HEK293 (cell line): ENCODE data around the gene CDK14.

ENCODE experiments used
- CTCF ChIA-PET: fragments of 350-600 bp; formaldehyde crosslinking; extraction: SDS; loops from one replicate; lab custom pipeline; 2021; ENCODE audit warnings: antibody characterized with exemption; lab: Yijun Ruan, JAX
- POLR2A ChIA-PET: fragments of 300-600 bp; formaldehyde crosslinking; extraction: SDS; loops from one replicate; lab custom pipeline; 2020; ENCODE audit warnings: antibody characterized with exemption, inconsistent platforms; lab: Yijun Ruan, JAX
- H3K27ac ChIP-seq: fragments of 200-500 bp; sonication (Bioruptor generic); 2 replicates; pipeline ENCODE4 v1.5.1; 2014; ENCODE audit warnings: low read depth, low read length, control low read depth, inconsistent platforms; ENCODE audit errors: extremely low read depth
- H3K36me3 ChIP-seq, 2 experiments: fragments of 200-500 bp in 1 of 2; sonication (Bioruptor generic) in 1 of 2; 1 replicate in 1 of 2; 2 replicates in 1 of 2; pipeline ENCODE4 v1.5.1; 2014 to 2017; ENCODE audit warnings: inconsistent platforms in 2 of 2, low read length in 2 of 2; ENCODE audit not compliant: control insufficient read depth in 2 of 2, insufficient read depth in 1 of 2
- H3K4me1 ChIP-seq: fragments of 200-500 bp; sonication (Bioruptor generic); 2 replicates; pipeline ENCODE4 v1.5.1; 2014; ENCODE audit warnings: mild to moderate bottlenecking, low read length, inconsistent platforms; ENCODE audit not compliant: control insufficient read depth, insufficient read depth
- H3K4me3 ChIP-seq: 2 replicates; pipeline ENCODE4 v1.5.1; 2011; ENCODE audit warnings: low read depth, mild to moderate bottlenecking, control low read depth, low read length, moderate library complexity
- H3K9me3 ChIP-seq: fragments of 200-500 bp; sonication (Bioruptor generic); 2 replicates; pipeline ENCODE4 v1.5.1; 2014; ENCODE audit warnings: low read depth, low read length, inconsistent platforms; ENCODE audit not compliant: control insufficient read depth, insufficient read depth
- CTCF ChIP-seq: fragments of 450-650 bp; formaldehyde crosslinking; IDR thresholded peaks from 2 replicates; pipeline ENCODE4 v1.5.1; 2016; ENCODE audit warnings: missing biosample characterization, missing genetic modification characterization
- OSR2 ChIP-seq: fragments of 450-650 bp; formaldehyde crosslinking; IDR thresholded peaks from 2 replicates; pipeline ENCODE4 v1.5.1; 2016; ENCODE audit warnings: missing biosample characterization, missing genetic modification characterization
- PRDM10 ChIP-seq: fragments of 450-650 bp; formaldehyde crosslinking; IDR thresholded peaks from 2 replicates; pipeline ENCODE4 v1.5.1; 2016; ENCODE audit warnings: missing biosample characterization, missing genetic modification characterization
- TCF7L2 ChIP-seq: IDR thresholded peaks from 2 replicates; pipeline ENCODE4 v1.6.1; 2011; ENCODE audit warnings: low read depth, mild to moderate bottlenecking, inconsistent platforms, low read length, moderate library complexity, borderline replicate concordance
- ZBTB10 ChIP-seq: fragments of 450-650 bp; formaldehyde crosslinking; IDR thresholded peaks from 2 replicates; pipeline ENCODE4 v1.5.1; 2016; ENCODE audit warnings: missing biosample characterization, missing genetic modification characterization
- ZNF221 ChIP-seq: fragments of 450-650 bp; formaldehyde crosslinking; IDR thresholded peaks from 2 replicates; pipeline ENCODE4 v1.5.1; 2017; ENCODE audit warnings: missing biosample characterization, missing genetic modification characterization, borderline replicate concordance
- ZNF26 ChIP-seq: fragments of 450-650 bp; formaldehyde crosslinking; IDR thresholded peaks from 2 replicates; pipeline ENCODE4 v1.5.1; 2016; ENCODE audit warnings: missing biosample characterization, missing genetic modification characterization
- ZNF37A ChIP-seq: fragments of 450-650 bp; IDR thresholded peaks from 2 replicates; pipeline ENCODE4 v1.5.1; 2018; ENCODE audit warnings: missing biosample characterization, missing genetic modification characterization
- ZNF398 ChIP-seq: fragments of 450-650 bp; formaldehyde crosslinking; IDR thresholded peaks from 2 replicates; pipeline ENCODE4 v1.5.1; 2017; ENCODE audit warnings: missing biosample characterization, missing genetic modification characterization
- ZNF654 ChIP-seq: fragments of 450-650 bp; formaldehyde crosslinking; IDR thresholded peaks from 2 replicates; pipeline ENCODE4 v1.5.1; 2016; ENCODE audit warnings: low read depth, missing biosample characterization, missing genetic modification characterization
- ZNF704 ChIP-seq: fragments of 450-650 bp; formaldehyde crosslinking; IDR thresholded peaks from 2 replicates; pipeline ENCODE4 v1.5.1; 2016; ENCODE audit warnings: missing biosample characterization, missing genetic modification characterization

CDK14 gene

GRCh38 chr7:90706072-90706716 lies 110.1 kb downstream of the CDK14 start (continued):
- TF ChIP-seq ZNF398 (tag by site-specific recombination) (0 out of 2 replicates have a peak, but pooled peaks have one; percentile 18), ZNF704 (no peak), TCF7L2 (peak; percentile 95), ZNF221 (tag by site-specific recombination) (no peak)

GRCh38 chr7:90708841-90709317 lies 112.8 kb downstream of the CDK14 start:
- peaks cover 24% of the 10 kb centered on the region for H3K4me1 ChIP-seq
- TF ChIP-seq CTCF (tag by site-specific recombination) (peak; percentile 39; the same call in 1 of the 2 replicates), ZNF26 (tag by site-specific recombination) (no peak), ZBTB10 (tag by site-specific recombination) (no peak), ZNF654 (tag by site-specific recombination) (peak; percentile 63)
- no peak overlapping the region for H3K27ac ChIP-seq
- CTCF ChIA-PET = interaction anchor here (0.6 to 2.9 kb wide), 18 partner anchors 10 to 1798 kb away, joined by 3 to 28 read pairs (median 4); no protein-coding TSS in a partner anchor
- no peak overlapping the region for H3K4me3 ChIP-seq
- no peaks in the 10 kb centered on the region for H3K9me3 ChIP-seq
- POLR2A ChIA-PET = no interaction called here
- H3K36me3 ChIP-seq = no peaks in the 10 kb centered on the region

- CTCF ChIA-PET = interaction anchor here (0.6 to 2.9 kb wide), 16 partner anchors 9 to 1797 kb away, joined by 3 to 28 read pairs (median 4); no protein-coding TSS in a partner anchor
Measured at GRCh38 chr7:90709501-90710465, 113.7 kb downstream of the CDK14 start.

More at GRCh38 chr7:90709501-90710465, 113.7 kb downstream of the CDK14 start:
- H3K4me1 ChIP-seq = peaks cover 24% of the 10 kb centered on the region
- no peak for TF ChIP-seq ZNF37A (tag by site-specific recombination)
- TF ChIP-seq PRDM10 (tag by site-specific recombination) = peak; percentile 92
- peak; percentile 56 for TF ChIP-seq OSR2 (tag by site-specific recombination)
- TF ChIP-seq, all 188 proteins: peak for 2
- Histone ChIP-seq H3K36me3 (no peaks in the 10 kb centered on the region), H3K27ac (no peak overlapping the region), H3K4me3 (no peak overlapping the region), H3K9me3 (no peaks in the 10 kb centered on the region)
- POLR2A ChIA-PET = no interaction called here
